Activated CD4-positive, alpha-beta T cell treated with anti-CD3 and anti-CD28 coated beads, Interleukin-2, amount 50 U/mL, for 48 hours (primary cell): ENCODE measurements around the gene AK4.

Experiments used
- DNase-seq, 2 experiments: peaks; one replicate each; pipeline ENCODE4 v3.0.0-alpha.2; 2020

AK4 gene

DNA sequence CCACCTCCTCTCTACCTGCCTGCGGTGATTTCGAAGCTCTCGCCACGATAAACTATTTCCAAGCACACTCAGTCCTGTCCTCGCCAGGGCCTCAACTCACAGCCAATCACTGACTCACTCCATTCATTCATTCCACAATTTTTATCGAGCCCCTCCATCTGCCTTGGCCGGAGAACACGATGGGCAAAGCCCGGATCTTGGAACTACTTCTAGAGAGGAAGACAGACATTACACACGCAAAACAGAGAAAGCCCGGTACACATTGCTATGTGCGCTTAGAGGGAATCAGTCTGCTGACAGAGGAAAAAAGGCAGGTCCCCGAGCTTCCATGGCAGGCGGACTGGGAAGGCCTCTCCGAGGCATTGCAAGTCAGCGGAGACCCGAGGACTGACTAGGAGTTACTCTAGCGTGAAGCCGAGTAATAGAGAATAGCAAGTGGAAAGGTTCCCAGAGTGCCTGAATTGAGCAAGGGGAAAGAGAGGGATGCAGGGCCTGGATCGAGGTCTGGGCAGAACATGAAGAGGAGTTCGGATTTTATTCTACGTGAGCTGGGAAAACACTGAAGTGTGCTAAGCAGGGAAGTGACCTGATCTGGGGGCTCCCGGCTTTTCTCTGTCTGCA lies 107.1 kb downstream of the AK4 start:
- no peak for DNase-seq

DNA sequence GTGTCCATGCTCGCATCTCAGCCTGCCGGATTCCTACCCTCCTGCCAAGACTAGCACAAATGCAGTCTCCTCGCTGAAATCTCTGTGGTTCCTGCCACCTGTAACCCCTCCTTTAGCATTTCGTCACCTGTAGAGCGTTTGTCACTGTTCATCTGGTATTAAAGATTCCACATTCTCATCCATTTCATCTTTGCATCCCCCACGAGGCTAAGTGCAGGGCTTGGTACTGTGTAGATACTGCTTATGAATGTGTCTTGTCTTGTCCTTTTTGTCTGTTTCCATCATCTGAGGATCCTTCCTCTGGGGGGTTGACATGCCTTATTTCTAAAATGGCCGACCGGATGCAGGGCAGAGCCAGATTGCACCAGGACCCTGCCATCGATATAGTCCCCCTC lies 107.7 kb downstream of the AK4 start:
- no peak for DNase-seq

DNA sequence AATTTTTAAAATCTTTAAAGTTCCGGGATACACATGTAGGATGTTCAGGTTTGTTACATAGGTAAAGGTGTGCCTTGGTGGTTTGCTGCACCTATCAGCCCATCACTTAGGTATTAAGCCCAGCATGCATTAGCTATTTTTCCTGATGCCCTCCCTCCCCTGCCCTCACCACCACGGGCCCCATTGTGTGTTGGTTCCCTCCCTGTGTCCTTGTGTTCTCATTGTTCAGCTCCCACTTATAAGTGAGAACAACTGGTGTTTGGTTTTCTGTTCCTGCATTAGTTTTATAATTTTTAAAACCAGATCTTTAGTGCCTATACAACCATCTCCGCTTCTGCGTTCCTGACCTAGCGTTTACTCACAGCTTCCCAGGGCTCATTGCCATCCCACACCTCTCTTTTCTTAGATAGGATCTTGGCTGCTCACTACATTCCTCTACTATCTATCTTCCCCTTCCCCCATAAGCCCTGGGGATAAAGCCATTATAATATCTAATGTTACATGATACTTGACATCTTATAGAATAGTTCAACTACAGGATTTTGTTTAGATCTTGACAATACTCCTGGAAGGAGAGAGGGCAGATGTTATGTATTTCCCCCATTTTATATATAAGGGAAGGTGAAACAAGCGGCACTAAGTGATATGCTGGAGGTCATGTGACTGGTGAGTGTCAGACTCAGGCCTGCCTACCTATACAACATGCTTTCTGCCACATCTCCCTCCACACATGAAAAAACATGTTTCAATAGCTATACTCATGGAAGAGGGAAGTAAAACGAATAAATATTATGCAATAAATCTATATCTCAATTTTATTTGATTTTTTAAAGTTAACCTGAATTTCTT lies 109.1 kb downstream of the AK4 start:
- DNase-seq: no peak

DNA sequence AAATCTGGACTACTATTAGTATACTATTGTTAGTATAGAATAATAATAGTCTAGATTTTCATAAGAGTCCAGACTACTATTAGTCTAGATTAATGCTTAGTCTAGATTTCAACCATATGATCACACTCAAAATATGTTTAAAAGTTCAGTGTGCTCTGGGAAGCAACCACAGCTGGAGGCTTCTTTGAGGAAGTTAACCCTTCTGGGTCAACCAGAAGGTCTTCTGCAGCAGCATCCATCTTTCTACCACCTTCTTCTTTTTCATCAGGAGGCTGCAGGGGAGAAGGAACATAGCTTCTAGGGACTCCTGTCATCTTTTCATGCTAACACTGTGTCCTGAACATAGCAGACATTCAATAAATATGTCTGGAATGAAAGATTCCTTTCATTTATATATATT lies 110.1 kb downstream of the AK4 start:
- no peak for DNase-seq

DNA sequence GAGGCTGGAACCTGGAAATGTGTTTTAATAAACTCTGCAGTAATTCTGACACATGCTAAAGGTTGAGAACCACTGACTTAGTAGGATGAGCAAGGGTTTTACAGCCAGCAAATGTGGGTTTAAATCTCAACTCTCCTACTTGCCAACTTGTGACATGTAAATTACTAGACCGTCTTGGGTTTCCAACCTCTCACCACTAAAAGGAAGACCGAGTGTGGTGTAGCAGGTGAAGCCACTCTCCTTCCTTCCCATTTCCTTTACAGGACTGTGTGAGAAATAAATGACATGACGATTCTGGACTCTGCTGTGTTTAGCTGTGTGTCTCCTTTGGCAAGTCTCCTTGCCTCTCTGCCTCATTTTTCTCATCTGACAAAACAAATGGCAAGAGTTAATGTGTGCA lies 111.8 kb downstream of the AK4 start:
- DNase-seq: no peak

DNA sequence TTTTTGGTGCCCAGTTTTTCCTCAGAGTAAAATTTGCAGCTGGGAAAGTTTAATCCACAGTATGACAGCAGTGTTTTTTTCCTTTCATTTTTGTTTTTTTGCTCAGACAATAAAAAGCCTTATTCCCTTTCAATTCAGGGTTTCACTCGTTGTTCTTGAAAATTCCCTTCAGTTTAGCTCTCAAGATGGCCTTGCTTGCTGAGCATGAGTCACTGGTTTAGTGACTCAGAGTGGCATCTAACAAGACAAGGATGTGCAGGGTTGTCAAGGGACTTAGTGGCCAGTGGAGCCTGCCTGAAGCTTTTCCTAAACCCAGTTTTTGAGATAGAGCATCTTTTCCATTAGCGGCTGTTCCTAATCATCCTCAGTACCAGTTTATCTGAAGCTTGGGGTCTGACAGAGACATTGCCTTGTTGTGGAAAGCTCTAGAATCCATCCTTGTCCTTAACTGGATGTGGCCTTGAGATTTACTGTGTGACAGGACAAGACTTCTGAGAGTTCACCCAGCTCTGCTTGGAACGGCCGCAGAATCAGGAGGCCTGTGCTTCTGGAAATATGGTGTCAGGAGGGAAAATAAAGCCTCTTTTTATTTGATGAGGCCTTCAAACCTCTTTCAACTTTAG lies 113.0 kb downstream of the AK4 start:
- DNase-seq: peak in 1 of 2 experiments; percentile 18

DNA sequence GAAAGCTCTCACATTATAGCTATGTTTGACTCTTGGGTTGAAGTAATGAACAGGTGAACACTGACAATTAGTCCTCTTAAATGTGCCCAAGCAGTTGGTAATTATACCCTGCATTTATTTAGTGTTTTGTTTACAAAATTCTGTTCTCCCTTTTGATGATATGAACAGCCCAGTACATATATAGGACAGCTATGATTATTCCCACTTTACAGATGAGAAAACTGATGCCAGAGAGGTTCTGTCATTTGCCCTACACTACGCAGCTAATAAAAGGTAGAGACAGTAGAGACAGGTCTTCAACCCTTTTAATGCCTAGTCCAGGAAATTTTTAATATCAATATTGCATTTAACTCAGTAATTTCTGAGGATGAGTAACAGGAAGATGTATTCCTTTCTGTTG lies 115.3 kb downstream of the AK4 start:
- DNase-seq: no peak

DNA sequence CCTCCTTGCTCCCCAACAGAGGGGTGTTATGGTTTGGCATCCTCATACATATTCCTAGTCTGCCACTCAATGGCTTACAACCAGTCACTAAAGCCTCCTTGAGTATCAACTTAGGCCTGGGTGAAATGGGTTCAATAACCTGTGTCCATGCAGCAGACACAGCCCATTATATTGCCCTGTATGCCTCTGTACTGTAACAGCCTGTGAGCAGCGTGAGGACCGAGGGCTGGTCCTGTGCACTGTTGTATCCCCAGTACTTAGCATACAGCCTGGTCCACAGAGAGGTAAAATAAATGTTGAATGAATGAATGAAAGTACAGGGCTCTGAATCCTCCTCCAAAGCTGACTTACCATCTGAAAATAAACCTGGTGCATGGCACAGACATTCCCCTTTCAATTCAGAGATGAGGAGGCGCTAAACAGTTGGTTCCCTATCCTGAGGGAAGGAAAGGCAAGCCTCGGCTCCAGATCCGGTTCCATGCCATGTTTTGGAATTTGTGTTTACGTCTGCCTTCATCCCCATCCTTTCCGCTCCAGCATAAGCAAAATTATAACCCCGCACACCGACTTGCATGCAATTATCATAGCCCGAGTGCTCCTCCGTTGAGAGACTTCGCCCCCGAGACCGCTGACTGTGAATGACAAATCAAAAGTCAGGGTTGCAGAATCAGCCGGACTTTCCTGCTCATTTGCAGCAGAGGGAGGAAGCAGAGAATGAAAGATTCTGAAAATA lies 116.4 kb downstream of the AK4 start:
- peak in 1 of 2 experiments; percentile 24 for DNase-seq

DNA sequence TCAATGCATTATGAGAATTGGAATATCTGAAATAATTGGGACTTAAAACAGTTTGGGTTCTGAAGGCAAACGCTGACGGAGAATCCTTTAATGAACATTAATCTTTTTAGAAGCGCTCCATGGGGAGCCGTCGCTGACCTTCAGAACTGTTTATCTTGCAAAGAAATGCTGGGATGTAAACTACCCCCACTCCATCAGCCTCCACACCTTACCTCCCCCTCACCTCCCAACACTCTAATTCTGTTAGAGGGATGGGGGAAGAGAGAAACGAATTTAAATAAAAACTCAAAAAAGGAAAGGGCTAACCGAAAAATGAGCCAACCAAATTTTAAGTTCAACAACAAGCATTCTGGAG lies 117.3 kb downstream of the AK4 start:
- DNase-seq: no peak

DNA sequence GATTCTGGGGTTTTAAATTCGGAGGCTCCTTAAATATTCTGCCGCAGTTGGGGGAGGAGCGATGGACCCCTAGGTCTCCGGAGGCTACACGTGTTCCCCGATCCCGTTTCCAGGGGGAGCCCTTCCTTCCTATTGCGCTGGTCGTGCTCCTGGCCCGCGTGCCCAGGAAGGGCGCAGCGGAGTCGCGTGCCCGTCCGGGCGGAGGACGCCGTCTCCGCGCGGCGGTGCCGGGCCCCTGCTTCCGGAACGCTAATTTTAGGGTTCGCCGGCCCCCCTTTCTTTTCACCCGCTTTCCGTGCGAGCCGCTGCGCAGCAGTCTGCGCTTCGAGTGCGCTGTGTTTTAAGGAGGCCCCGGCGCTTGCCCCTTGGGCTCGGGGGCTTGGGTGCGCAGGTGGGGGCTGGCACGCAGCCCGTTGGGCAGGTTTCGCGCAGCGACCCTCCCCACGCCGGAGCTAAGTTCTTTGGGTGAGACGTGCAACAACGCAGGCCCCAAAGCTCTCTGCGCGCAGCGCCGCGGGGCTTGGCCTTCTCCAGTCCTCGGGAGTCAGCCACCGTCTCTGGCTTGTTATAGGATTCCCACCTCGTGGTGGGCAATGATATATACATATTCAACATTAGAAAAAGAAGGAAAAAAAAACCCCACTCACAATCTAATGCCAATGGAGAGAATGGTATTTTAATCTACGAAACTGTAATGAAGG lies 117.8 kb downstream of the AK4 start:
- peak; percentile 18 to 26 for DNase-seq

DNA sequence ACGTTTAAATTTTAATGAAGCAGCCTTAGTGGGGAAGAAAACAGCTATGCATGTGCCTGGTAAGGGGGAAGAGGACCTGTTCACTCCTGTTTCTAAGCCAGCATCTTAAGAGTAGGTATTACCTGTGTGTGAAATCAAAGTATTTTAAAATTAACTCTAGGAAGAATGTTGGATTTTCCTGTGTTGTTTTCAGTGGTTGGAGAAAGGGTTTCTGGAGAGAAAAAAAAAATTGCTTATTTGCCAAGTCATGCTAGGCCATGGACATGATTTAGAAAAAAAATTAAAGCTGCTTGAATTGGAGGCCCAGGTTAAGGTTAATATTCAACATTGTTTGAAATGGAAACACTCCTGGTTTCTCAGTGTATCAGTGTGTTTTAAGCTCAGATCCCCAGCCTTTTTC lies 118.5 kb downstream of the AK4 start:
- DNase-seq: no peak

DNA sequence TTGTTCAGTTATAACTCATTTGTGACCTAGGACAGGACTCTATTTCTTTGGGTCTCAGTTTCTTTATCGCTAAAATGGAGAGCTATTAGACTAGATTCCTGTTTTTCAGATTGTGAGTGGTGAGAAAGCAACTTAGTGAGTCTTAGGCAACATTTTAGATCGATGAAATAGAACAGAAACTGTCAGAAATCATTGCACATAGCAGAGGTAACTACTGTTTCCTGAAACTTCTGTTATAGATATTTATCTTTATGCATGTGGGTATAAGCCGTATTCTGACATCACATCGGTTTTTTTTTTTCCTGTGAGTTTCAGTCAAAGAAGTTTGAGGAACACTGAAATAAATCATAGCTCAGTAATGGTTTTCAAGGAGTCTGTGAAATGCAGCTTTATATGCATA lies 119.3 kb downstream of the AK4 start:
- DNase-seq: no peak

DNA sequence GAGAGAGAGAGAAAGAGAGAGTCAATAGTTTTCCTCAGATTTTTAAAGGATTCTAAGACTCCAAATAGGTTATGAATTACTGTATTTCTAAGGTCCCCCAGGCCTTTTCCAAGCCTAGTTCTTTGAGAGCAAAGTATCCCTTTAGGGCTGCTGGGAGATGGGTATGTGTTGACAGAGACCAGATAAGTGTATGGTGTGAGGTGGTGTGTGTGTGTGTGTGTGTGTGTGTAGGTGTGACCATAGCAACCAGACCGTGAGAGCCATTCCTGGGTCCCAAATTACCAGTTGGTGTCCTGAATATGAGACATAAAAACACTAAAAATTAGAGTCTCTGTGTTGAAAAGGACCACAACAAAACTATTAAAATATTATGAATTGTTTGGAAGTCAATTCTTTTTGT lies 119.7 kb downstream of the AK4 start:
- no peak for DNase-seq

DNA sequence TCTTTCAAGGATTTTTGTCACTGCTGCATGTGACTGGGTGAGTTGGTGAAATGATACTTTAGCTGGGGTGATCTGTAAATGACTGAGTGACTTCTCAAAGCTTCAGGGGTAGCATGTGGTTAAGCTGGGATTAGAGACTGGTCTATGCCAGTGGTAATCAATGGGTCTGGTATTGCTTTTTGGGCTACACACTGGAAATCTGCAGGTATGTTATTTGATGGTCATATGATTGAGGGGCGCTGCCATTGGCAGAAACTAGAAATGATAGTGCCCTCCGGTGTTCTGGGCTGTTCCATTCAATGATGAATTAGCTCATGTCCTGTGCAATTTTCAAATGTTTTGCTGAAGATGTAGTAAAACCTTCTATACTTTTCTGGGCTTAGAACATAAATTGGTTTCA lies 121.6 kb downstream of the AK4 start:
- no peak for DNase-seq

DNA sequence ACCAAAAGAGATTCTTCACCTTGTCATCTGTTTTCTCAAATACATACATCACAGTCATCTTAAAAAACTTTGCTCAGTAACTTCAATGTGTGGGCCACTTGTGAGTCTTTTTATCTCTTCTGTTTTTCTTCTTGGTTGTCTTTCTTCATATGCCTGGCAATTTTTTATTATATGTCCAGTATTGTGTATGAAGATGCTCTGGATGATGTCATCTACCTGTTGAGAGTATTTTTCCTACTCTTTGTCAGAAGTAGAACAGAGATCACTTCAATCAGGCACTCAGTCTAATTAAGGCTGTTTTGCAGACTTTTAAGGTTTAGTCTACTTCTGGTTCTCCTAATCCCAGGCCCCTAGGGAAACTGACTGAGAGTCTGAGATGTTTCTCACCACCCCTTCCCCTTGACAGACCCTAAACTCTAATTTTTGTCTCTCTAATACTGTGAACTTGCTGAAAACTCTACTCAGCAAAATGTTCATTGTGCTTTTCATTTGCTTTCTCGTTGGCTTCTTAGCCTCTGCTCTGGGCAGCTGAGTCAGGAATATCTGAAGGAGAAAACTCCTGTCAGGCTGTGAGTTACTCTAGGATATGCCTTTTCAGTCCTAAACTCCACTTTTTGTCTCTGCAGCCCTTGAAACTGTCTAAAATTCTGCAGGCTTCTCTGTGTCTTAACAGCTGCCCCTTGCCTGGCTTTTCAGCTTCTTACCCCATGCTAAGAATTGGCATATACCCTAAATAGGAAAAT lies 128.4 kb downstream of the AK4 start:
- no peak for DNase-seq

DNA sequence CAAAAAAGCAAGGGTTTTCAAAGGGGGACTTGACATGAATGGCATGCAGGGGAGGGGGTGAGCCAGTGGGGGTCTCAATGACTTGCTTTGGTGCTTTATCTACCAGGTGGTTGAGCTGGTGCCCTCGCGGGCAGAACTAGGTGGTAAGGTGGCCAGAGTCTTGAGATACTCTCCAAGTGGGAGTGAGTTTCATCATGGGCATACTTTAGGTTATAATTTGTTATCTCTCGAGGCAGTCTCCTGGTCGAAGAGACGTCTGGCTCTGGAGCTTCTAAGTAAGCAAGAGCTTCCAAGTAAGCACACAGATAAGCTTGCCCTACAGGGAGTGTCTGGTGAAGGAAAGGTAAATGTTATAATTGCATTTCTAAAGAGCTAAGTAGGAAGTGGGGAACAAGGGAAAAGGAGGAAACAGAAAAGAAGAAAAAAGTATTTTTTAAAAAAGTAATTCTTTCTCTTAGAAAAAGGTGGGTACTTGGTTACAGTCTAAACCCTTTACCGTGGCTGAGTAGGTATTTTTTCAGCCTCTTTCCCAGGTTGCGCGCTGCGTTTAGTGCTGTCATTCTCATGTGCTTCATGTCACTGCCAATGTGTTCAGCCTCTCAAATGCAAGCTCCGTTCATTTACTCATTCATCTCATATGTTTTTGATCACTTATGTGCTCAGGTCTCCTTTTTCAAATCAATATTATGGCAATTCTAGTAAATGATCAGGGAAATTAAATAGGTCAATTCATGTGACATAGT lies 129.8 kb downstream of the AK4 start:
- no peak for DNase-seq

DNA sequence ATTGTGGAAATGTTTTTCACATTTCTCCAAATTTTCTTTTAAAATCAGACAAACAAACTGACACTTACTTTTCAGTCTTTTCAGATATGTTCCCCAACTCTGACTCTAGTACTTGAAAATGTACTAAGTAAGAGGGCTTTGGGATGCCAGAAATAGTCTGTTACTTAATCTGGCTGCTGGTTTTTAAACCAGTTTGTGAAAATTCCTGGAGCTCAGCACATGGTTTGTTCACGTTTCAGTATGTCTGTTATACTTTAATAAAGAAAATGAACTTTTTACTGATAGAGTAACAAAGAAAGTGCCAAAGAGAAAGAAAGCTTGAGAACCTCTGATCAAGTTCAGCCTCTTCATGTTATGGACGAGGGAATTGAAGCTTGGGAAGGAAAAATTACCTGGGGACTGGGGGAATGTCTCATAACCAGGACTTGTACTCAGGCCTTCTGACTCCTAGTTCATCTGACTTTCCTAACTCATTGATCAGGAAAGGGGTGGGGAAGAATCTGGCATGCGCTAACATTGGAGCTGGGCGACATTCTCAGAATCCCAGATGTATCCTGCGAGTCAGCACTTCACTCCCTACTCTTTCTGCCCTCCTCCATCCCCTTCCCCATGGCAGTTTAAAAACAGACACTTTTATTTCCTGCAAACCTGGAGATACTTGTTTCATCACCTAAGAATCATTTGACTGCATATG lies 130.5 kb downstream of the AK4 start:
- DNase-seq: no peak

DNA sequence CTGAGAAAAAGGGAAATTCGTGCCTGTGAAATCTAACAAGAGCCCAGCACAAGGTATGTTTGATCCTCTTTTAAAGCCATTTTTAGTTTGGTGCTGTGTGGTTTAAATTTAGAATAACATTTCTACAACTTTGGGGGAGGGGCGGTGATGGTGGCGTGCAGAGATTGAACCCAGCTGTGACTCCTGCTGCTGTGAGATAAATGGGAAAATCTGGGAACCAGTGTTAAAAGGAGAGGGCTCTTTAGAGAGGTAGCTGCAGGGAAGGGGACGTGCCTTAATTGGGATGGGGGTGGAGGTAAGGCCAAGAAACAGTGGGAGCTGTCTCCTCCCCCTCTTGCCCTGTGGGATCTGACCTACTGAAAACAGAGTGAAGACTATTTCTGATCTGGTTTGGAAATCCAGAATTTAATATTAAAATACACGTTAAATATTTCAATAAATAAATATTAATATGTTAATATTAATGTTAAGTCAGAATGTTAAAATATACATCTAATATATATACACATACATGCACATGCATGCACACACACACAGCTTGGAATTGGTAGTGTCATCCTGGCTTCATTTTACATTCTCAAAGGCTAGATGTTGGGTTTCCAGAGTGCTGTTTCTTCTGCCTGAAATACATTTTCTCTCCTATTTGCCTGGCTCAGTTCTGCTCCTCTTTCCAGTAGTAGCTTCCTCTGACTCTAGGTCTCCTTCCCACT lies 131.2 kb downstream of the AK4 start:
- no peak for DNase-seq
